Hepatocyte (in vitro differentiated cells): ENCODE data around the gene ZBTB43. TPM values are rescaled to one million over a fixed set of nuclear protein-coding genes. Genes with fewer than 3 reads are reported as not detected.

Experiments
- DNase-seq: peaks from one replicate; pipeline ENCODE4 v3.0.0-alpha.2; 2016; ENCODE audit warnings: low spot score
- H2AFZ ChIP-seq: fragments of 200-600 bp; sonication (generic); 2 replicates; pipeline ENCODE4 v1.6.0; 2016; ENCODE audit warnings: antibody characterized with exemption, mild to moderate bottlenecking
- H3K27ac ChIP-seq: fragments of 200-600 bp; sonication (generic); 2 replicates; pipeline ENCODE4 v1.5.1; 2016; ENCODE audit warnings: mild to moderate bottlenecking
- H3K27me3 ChIP-seq: fragments of 200-600 bp; sonication (generic); 2 replicates; pipeline ENCODE4 v1.6.1; 2016
- H3K36me3 ChIP-seq: fragments of 200-600 bp; sonication (generic); replicated peaks from 2 replicates; pipeline ENCODE4 v1.5.1; 2016; ENCODE audit warnings: low read depth; ENCODE audit not compliant: insufficient read depth
- H3K4me1 ChIP-seq: fragments of 200-600 bp; sonication (generic); 2 replicates; pipeline ENCODE4 v1.5.1; 2016; ENCODE audit warnings: mild to moderate bottlenecking, moderate library complexity; ENCODE audit not compliant: insufficient read depth
- H3K4me2 ChIP-seq: fragments of 200-600 bp; sonication (generic); 2 replicates; pipeline ENCODE4 v1.6.0; 2016
- H3K4me3 ChIP-seq: fragments of 200-600 bp; sonication (generic); 2 replicates; pipeline ENCODE4 v1.5.1; 2016; ENCODE audit warnings: mild to moderate bottlenecking
- H3K79me2 ChIP-seq: fragments of 200-600 bp; sonication (generic); 2 replicates; pipeline ENCODE4 v1.6.0; 2017; ENCODE audit warnings: mild to moderate bottlenecking
- H3K9me2 ChIP-seq: fragments of 200-600 bp; sonication (generic); replicated peaks from 2 replicates; pipeline ENCODE4 v1.6.0; 2017; ENCODE audit warnings: mild to moderate bottlenecking; ENCODE audit not compliant: insufficient read depth
- H3K9me3 ChIP-seq: fragments of 200-600 bp; sonication (generic); 2 replicates; pipeline ENCODE4 v1.5.1; 2016; ENCODE audit warnings: low read depth, mild to moderate bottlenecking
- H4K20me1 ChIP-seq: fragments of 200-600 bp; sonication (generic); 2 replicates; pipeline ENCODE4 v1.6.0; 2016; ENCODE audit warnings: mild to moderate bottlenecking; ENCODE audit not compliant: insufficient read depth, poor library complexity, severe bottlenecking
- CTCF ChIP-seq: fragments of 200-600 bp; sonication (generic); IDR thresholded peaks from 2 replicates; pipeline ENCODE4 v1.5.1; 2016; ENCODE audit warnings: antibody characterized with exemption, mild to moderate bottlenecking; ENCODE audit not compliant: poor library complexity
- EZH2 ChIP-seq: fragments of 200-600 bp; sonication (generic); IDR thresholded peaks from 2 replicates; pipeline ENCODE4 v1.6.1; 2016; ENCODE audit warnings: antibody characterized with exemption, mild to moderate bottlenecking, borderline replicate concordance
- EZH2phosphoT487 ChIP-seq: fragments of 200-600 bp; sonication (generic); IDR thresholded peaks from one replicate; pipeline ENCODE4 v1.6.1; 2018; ENCODE audit warnings: antibody characterized with exemption, mild to moderate bottlenecking, low read depth, moderate library complexity; ENCODE audit not compliant: unreplicated experiment, severe bottlenecking
- WGBS: methylation state at CpG from one replicate; pipeline ENCODE4 v1.1.6; 2016; ENCODE audit warnings: low lambda C conversion rate; ENCODE audit errors: missing lambda C conversion rate; 5-methylcytosine and 5-hydroxymethylcytosine counted together
- polyA plus RNA-seq: library from polyadenylated mRNA; unstranded; fragments of >200 nt; fragmentation: Nextera tagmentation; extraction: Ambion mirVana; gene quantifications from 2 replicates; pipeline ENCODE4 v1.2.1, GENCODE V29; 2016
- total RNA-seq: library from RNA; depleted of rRNA; stranded (reverse); fragments of >200 nt; gene quantifications from 2 replicates; pipeline ENCODE4 v1.2.3, GENCODE V29; 2014

ZBTB43 gene
- total and polyA plus RNA-seq, 2 experiments from 2014 or later, result 14.9 to 16.4 TPM

DNA sequence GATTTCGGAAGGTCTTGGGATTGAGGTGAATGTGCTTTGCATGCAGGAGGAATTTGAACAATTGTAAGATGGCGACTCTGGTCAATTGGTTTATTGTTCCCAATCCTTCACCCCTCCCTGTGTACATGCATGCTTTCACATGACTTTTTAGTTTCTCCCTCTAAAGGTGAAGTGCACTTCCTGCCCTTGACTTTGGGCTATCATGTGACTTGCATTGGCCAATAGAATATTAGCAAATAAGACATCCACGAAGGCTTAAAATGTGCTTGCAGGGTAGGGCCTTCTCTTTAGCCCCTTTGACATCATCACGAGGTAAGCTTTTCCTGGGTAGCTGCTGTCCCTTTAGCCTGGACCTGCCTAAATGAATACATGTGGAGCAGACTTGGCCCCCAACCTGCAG, 8.1 kb upstream of the ZBTB43 start:
- Histone ChIP-seq H3K9me3 (no peaks in the 10 kb centered on the region), H4K20me1 (no peaks in the 10 kb centered on the region), H3K4me1 (no peaks in the 10 kb centered on the region), H3K4me2 (no peak overlapping the region), H3K9me2 (no peaks in the 10 kb centered on the region), H3K27ac (no peak overlapping the region), H3K79me2 (no peaks in the 10 kb centered on the region), H2AFZ (no peak overlapping the region), H3K4me3 (no peak overlapping the region), H3K36me3 (no peaks in the 10 kb centered on the region), H3K27me3 (no peaks in the 10 kb centered on the region)
- no peak for TF ChIP-seq EZH2phosphoT487
- no peak for TF ChIP-seq CTCF
- TF ChIP-seq EZH2, result no peak
- WGBS, result 75% methylated on average over 4 of the region's 4 CpGs
- DNase-seq, result no peak

- no peaks in the 10 kb centered on the region for H3K9me2 ChIP-seq
- no peak for DNase-seq
- no peaks in the 10 kb centered on the region for H3K27me3 ChIP-seq
- H3K36me3 ChIP-seq, result no peaks in the 10 kb centered on the region
- WGBS, result 89% methylated on average over 2 of the region's 2 CpGs
- no peak overlapping the region for H3K4me3 ChIP-seq
- no peak for TF ChIP-seq EZH2
- TF ChIP-seq CTCF, result no peak
- no peak for TF ChIP-seq EZH2phosphoT487
- no peaks in the 10 kb centered on the region for H3K4me1 ChIP-seq
- no peak overlapping the region for H3K4me2 ChIP-seq
- H3K27ac ChIP-seq, result no peak overlapping the region
- no peak overlapping the region for H2AFZ ChIP-seq
- H4K20me1 ChIP-seq, result no peaks in the 10 kb centered on the region
- no peaks in the 10 kb centered on the region for H3K9me3 ChIP-seq
- H3K79me2 ChIP-seq, result no peaks in the 10 kb centered on the region
Observed at GRCh38 chr9:126797903-126798302, 6.9 kb upstream of the ZBTB43 start.

DNA sequence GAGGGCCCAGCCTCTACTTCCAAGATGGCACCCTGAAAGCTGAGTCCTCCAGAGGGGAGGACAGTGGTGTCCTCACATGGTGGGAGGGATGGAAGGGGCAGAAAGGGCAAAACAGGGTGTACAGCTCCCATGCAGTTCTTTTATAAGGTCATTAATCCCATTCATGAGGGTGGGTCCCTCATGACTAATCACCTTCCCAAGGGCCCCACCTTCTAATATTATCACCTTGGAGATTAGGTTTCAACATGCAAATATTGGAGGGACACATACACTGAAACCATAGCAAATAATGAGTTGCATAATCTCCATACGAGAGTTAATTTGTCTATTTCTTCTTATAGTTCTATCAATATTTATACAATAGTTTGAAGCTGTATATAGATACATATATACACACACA, 5.8 kb upstream of the ZBTB43 start:
- Histone ChIP-seq H2AFZ (no peak overlapping the region), H3K9me2 (no peaks in the 10 kb centered on the region), H3K4me3 (no peak overlapping the region), H3K27ac (no peak overlapping the region), H4K20me1 (no peaks in the 10 kb centered on the region), H3K4me2 (no peak overlapping the region), H3K79me2 (no peaks in the 10 kb centered on the region), H3K36me3 (no peaks in the 10 kb centered on the region), H3K4me1 (no peaks in the 10 kb centered on the region), H3K27me3 (no peaks in the 10 kb centered on the region), H3K9me3 (no peaks in the 10 kb centered on the region)
- TF ChIP-seq EZH2, result no peak
- no peak for TF ChIP-seq EZH2phosphoT487
- no peak for TF ChIP-seq CTCF
- 83% methylated on average over 1 of the region's 1 CpG for WGBS
- DNase-seq, result no peak
